H9 (cell line): ENCODE data around the gene AURKB. TPM values are rescaled to one million over a fixed set of nuclear protein-coding genes. Genes with fewer than 3 reads are reported as not detected.

ENCODE experiments used
- DNase-seq: peaks from one replicate; pipeline ENCODE4 v3.0.0-alpha.2; 2017
- H2AFZ ChIP-seq: one replicate; pipeline ENCODE4 v1.6.1; 2013; ENCODE audit warnings: mild to moderate bottlenecking, low read length, control low read depth, moderate library complexity
- H2AK5ac ChIP-seq: 2 replicates; pipeline ENCODE4 v1.6.1; 2013; ENCODE audit warnings: low read length, control low read depth, mixed read lengths; ENCODE audit not compliant: insufficient read length
- H2BK120ac ChIP-seq: one replicate; pipeline ENCODE4 v1.6.1; 2013; ENCODE audit warnings: low read depth, mild to moderate bottlenecking, low read length, control low read depth, inconsistent platforms; ENCODE audit not compliant: poor library complexity, severe bottlenecking
- H2BK12ac ChIP-seq: 2 replicates; pipeline ENCODE4 v1.6.1; 2013; ENCODE audit warnings: low read length, control low read depth, mixed read lengths, low read depth; ENCODE audit not compliant: insufficient read length
- H2BK15ac ChIP-seq: 2 replicates; pipeline ENCODE4 v1.6.1; 2013; ENCODE audit warnings: low read depth, low read length, control low read depth
- H2BK20ac ChIP-seq: one replicate; pipeline ENCODE4 v1.6.1; 2013; ENCODE audit warnings: low read depth, mild to moderate bottlenecking, low read length, control low read depth, inconsistent platforms; ENCODE audit not compliant: poor library complexity, severe bottlenecking
- H2BK5ac ChIP-seq: 2 replicates; pipeline ENCODE4 v1.6.1; 2013; ENCODE audit warnings: low read length, control low read depth, mixed read lengths; ENCODE audit not compliant: insufficient read length
- H3K14ac ChIP-seq: 2 replicates; pipeline ENCODE4 v1.6.1; 2013; ENCODE audit warnings: low read length, control low read depth; ENCODE audit not compliant: insufficient read depth
- H3K18ac ChIP-seq: 2 replicates; pipeline ENCODE4 v1.6.1; 2013; ENCODE audit warnings: low read depth, mild to moderate bottlenecking, mixed read lengths, low read length, control low read depth; ENCODE audit not compliant: insufficient read length
- H3K23ac ChIP-seq: 2 replicates; pipeline ENCODE4 v1.6.1; 2013; ENCODE audit warnings: low read length, control low read depth, mixed read lengths, low read depth; ENCODE audit not compliant: insufficient read length
- H3K23me2 ChIP-seq: 2 replicates; pipeline ENCODE4 v1.6.1; 2013; ENCODE audit warnings: low read depth, mild to moderate bottlenecking, mixed read lengths, low read length, control low read depth; ENCODE audit not compliant: insufficient read length, poor library complexity, severe bottlenecking
- H3K27ac ChIP-seq: 2 replicates; pipeline ENCODE4 v1.5.1; 2013; ENCODE audit warnings: low read length, control low read depth, mixed read lengths, low read depth; ENCODE audit not compliant: insufficient read length
- H3K27me3 ChIP-seq: 2 replicates; pipeline ENCODE4 v1.6.1; 2013; ENCODE audit warnings: low read length, control low read depth, inconsistent platforms; ENCODE audit not compliant: insufficient read depth
- H3K4ac ChIP-seq: 2 replicates; pipeline ENCODE4 v1.6.1; 2013; ENCODE audit warnings: low read depth, mild to moderate bottlenecking, control low read depth, inconsistent platforms, low read length, moderate library complexity
- H3K4me1 ChIP-seq: 2 replicates; pipeline ENCODE4 v1.6.1; 2013; ENCODE audit warnings: low read length, control low read depth, inconsistent platforms; ENCODE audit not compliant: insufficient read depth
- H3K4me2 ChIP-seq: 2 replicates; pipeline ENCODE4 v1.6.1; 2013; ENCODE audit warnings: low read length, control low read depth, mixed read lengths; ENCODE audit not compliant: insufficient read length, insufficient read depth
- H3K56ac ChIP-seq: 2 replicates; pipeline ENCODE4 v1.6.1; 2013; ENCODE audit warnings: low read depth, mild to moderate bottlenecking, mixed read lengths, low read length, control low read depth; ENCODE audit not compliant: insufficient read length
- H3K79me1 ChIP-seq: 2 replicates; pipeline ENCODE4 v1.6.1; 2013; ENCODE audit warnings: low read depth, mild to moderate bottlenecking, moderate library complexity, low read length, control low read depth, inconsistent platforms; ENCODE audit not compliant: insufficient read depth, poor library complexity, severe bottlenecking
- H3K79me2 ChIP-seq: 2 replicates; pipeline ENCODE4 v1.6.1; 2013; ENCODE audit warnings: low read length, control low read depth, inconsistent platforms; ENCODE audit not compliant: insufficient read depth
- H3K9ac ChIP-seq: 2 replicates; pipeline ENCODE4 v1.6.1; 2013; ENCODE audit warnings: low read length, control low read depth, mixed read lengths; ENCODE audit not compliant: insufficient read length; ENCODE audit errors: extremely low read depth
- H3K9me3 ChIP-seq: one replicate; pipeline ENCODE4 v1.6.1; 2013; ENCODE audit warnings: low read depth, low read length, inconsistent platforms; ENCODE audit not compliant: control insufficient read depth
- H3T11ph ChIP-seq: one replicate; pipeline ENCODE4 v1.6.1; 2013; ENCODE audit warnings: mild to moderate bottlenecking, low read length, control low read depth, inconsistent platforms
- H4K20me1 ChIP-seq: one replicate; pipeline ENCODE4 v1.6.1; 2013; ENCODE audit not compliant: control insufficient read depth, insufficient read length, insufficient read depth
- H4K5ac ChIP-seq: 2 replicates; pipeline ENCODE4 v1.6.1; 2013; ENCODE audit warnings: low read depth, mild to moderate bottlenecking, mixed read lengths, low read length, control low read depth; ENCODE audit not compliant: insufficient read length
- H4K8ac ChIP-seq: replicated peaks from 2 replicates; pipeline ENCODE4 v1.6.1; 2013; ENCODE audit warnings: low read length, control low read depth, mixed read lengths, low read depth; ENCODE audit not compliant: insufficient read length
- H4K91ac ChIP-seq: 2 replicates; pipeline ENCODE4 v1.6.1; 2013; ENCODE audit warnings: low read depth, mild to moderate bottlenecking, moderate library complexity, mixed read lengths, low read length, control low read depth; ENCODE audit not compliant: insufficient read length
- H3K27ac Mint-ChIP-seq, 3 experiments: 2 replicates in 2 of 3; 3 replicates in 1 of 3; pipeline ENCODE4 v1.8.0; 2020 to 2021; ENCODE audit warnings: mixed read lengths in 3 of 3, mild to moderate bottlenecking in 1 of 3, moderate library complexity in 1 of 3
- H3K27me3 Mint-ChIP-seq: 2 replicates; pipeline ENCODE4 v1.8.0; 2021; ENCODE audit warnings: low read depth, mild to moderate bottlenecking, moderate library complexity, mixed read lengths
- H3K36me3 Mint-ChIP-seq, 3 experiments: 2 replicates in 2 of 3; 3 replicates in 1 of 3; pipeline ENCODE4 v1.8.0; 2020 to 2021; ENCODE audit warnings: low read depth in 3 of 3, mixed read lengths in 3 of 3; ENCODE audit not compliant: insufficient read depth in 1 of 3
- H3K4me1 Mint-ChIP-seq, 2 experiments: 2 replicates each; pipeline ENCODE4 v1.8.0; 2020; ENCODE audit warnings: mixed read lengths in 2 of 2
- H3K4me3 Mint-ChIP-seq, 2 experiments: 2 replicates in 1 of 2; 3 replicates in 1 of 2; pipeline ENCODE4 v1.8.0; 2020 to 2021; ENCODE audit warnings: mild to moderate bottlenecking in 2 of 2, mixed read lengths in 2 of 2, moderate library complexity in 1 of 2
- H3K9me3 Mint-ChIP-seq, 2 experiments: 2 replicates in 1 of 2; 3 replicates in 1 of 2; pipeline ENCODE4 v1.8.0; 2020; ENCODE audit warnings: mild to moderate bottlenecking in 2 of 2, mixed read lengths in 2 of 2, moderate library complexity in 1 of 2
- CTCF ChIP-seq: fragments of 200-600 bp; sonication (generic); conservative IDR thresholded peaks from 3 replicates; pipeline ENCODE4 v1.8.0; 2021; ENCODE audit warnings: antibody characterized with exemption, mild to moderate bottlenecking
- WGBS: extraction: QIAGEN DNeasy Blood & Tissue Kit; methylation state at CpG from one replicate; pipeline ENCODE4 v1.1.7; 2013; ENCODE audit warnings: missing lambda C conversion rate, low lambda C conversion rate, mixed read lengths; ENCODE audit not compliant: insufficient read length; ENCODE audit errors: extremely low coverage; 5-methylcytosine and 5-hydroxymethylcytosine counted together
- total RNA-seq: library from RNA; stranded (reverse); gene quantifications from 2 replicates; pipeline ENCODE4 v1.2.1, GENCODE V29; 2021

AURKB gene
- total RNA-seq, 1 experiment from 2014 or later: 171 TPM

DNA sequence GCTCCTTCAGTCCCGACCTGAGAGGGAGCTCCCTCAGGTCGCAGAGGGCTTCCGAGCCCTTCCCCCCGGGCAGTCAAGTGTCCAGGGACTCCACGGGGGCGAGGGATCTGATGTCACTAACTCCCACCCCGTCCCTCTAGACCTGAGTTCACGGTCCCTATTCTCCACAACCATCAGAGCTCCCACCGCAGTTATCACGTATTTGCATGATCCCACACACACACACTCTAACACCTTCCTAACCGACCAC, 54.5 kb downstream of the AURKB start:
- no peak overlapping the region for H2AFZ ChIP-seq
- TF ChIP-seq CTCF: no peak
- H3K18ac ChIP-seq: peak overlapping the region; percentile 71
- H4K8ac ChIP-seq: no peak overlapping the region
- no peak overlapping the region for H3K4me3 Mint-ChIP-seq
- H3K36me3 Mint-ChIP-seq: peaks cover 2 to 17% (median 13%) of the 10 kb centered on the region in 3 experiments
- H3K14ac ChIP-seq: peak overlapping the region; percentile 41
- H3K27ac Mint-ChIP-seq: no peak overlapping the region
- peaks cover 21% of the 10 kb centered on the region for H3K23me2 ChIP-seq
- DNase-seq: no peak
- no peak overlapping the region for H3K27ac ChIP-seq
- peak overlapping the region; percentile 63 for H3K9ac ChIP-seq
- H3K4me2 ChIP-seq: peak overlapping the region; percentile 59
- H3K4me1 ChIP-seq: peaks cover 7% of the 10 kb centered on the region
- peaks cover 3% of the 10 kb centered on the region for H3K27me3 Mint-ChIP-seq
- 0 out of 2 replicates have a peak overlapping the region, but pooled peaks have one; percentile 9 for H2BK15ac ChIP-seq
- no peak overlapping the region for H4K5ac ChIP-seq
- H2AK5ac ChIP-seq: no peak overlapping the region
- peaks cover 28 to 32% of the 10 kb centered on the region in 2 experiments for H3K4me1 Mint-ChIP-seq
- H3K56ac ChIP-seq: no peak overlapping the region
- no peaks in the 10 kb centered on the region for H3K27me3 ChIP-seq
- H2BK120ac ChIP-seq: no peak overlapping the region
- no peak overlapping the region; the same call in 1 of the 2 replicates for H3K4ac ChIP-seq
- H4K20me1 ChIP-seq: no peaks in the 10 kb centered on the region
- H2BK12ac ChIP-seq: peak overlapping the region; percentile 36
- no peaks in the 10 kb centered on the region for H3K9me3 Mint-ChIP-seq
- no peak overlapping the region for H3K23ac ChIP-seq
- no peaks in the 10 kb centered on the region for H3K79me1 ChIP-seq
- no CpG with 5 or more reads among the region's 11 CpGs for WGBS
- no peaks in the 10 kb centered on the region for H3K79me2 ChIP-seq
- no peaks in the 10 kb centered on the region for H3K9me3 ChIP-seq
- H2BK5ac ChIP-seq: peak overlapping the region; percentile 5
- H2BK20ac ChIP-seq: no peak overlapping the region
- no peak overlapping the region for H4K91ac ChIP-seq
- no peak overlapping the region for H3T11ph ChIP-seq
